GM06990 (cell line): Measurements from ENCODE around the gene ARHGAP25.

Experiments
- DNase-seq: peaks from one replicate; pipeline ENCODE4 v3.0.0-alpha.2; 2011; ENCODE audit not compliant: insufficient read length; ENCODE audit errors: extremely low read depth
- H3K27me3 ChIP-seq: replicated peaks from 2 replicates; pipeline ENCODE4 v1.6.0; 2011; ENCODE audit warnings: low read length; ENCODE audit not compliant: control insufficient read depth, insufficient read depth
- H3K36me3 ChIP-seq: 2 replicates; pipeline ENCODE4 v1.5.1; 2011; ENCODE audit warnings: low read length; ENCODE audit not compliant: control insufficient read depth, insufficient read depth
- H3K4me3 ChIP-seq: replicated peaks from 2 replicates; pipeline ENCODE4 v1.5.1; 2011; ENCODE audit warnings: low read depth, mild to moderate bottlenecking, control low read depth, low read length
- TF ChIP-seq, protein P1 (sequence below): IDR thresholded peaks from 2 replicates; pipeline ENCODE4 v1.5.1; 2011; ENCODE audit warnings: low read length, control low read depth, mild to moderate bottlenecking, inconsistent platforms; ENCODE audit not compliant: insufficient read depth, poor library complexity, severe bottlenecking

ARHGAP25 gene

DNA sequence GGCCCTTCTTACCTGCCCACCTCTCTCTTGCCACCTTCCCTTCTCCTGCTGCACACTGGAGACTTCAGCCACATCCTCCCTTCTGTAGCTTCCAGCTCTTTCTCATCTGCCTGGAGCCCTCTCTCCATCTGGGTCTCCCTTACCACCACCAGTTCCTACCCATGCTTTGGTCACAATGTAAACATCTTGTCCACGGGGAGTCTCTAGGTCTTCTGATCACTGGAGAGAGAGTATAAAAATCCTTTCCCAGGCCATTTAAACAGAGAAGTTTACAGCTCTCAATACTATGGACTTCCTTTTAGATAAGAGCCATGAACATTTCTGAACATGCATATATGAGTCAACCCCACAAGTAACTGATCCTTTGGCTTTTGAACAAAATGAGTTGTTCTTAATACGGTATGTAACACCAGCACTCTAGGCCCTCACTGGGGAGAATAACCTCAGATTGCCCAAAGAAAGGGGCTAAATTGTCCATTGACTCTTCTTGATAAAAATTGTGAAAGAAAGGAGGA lies 5.8 kb downstream of the ARHGAP25 start:
- no peak for DNase-seq
- no peaks in the 10 kb centered on the region for H3K36me3 ChIP-seq
- TF ChIP-seq, protein P1, sequence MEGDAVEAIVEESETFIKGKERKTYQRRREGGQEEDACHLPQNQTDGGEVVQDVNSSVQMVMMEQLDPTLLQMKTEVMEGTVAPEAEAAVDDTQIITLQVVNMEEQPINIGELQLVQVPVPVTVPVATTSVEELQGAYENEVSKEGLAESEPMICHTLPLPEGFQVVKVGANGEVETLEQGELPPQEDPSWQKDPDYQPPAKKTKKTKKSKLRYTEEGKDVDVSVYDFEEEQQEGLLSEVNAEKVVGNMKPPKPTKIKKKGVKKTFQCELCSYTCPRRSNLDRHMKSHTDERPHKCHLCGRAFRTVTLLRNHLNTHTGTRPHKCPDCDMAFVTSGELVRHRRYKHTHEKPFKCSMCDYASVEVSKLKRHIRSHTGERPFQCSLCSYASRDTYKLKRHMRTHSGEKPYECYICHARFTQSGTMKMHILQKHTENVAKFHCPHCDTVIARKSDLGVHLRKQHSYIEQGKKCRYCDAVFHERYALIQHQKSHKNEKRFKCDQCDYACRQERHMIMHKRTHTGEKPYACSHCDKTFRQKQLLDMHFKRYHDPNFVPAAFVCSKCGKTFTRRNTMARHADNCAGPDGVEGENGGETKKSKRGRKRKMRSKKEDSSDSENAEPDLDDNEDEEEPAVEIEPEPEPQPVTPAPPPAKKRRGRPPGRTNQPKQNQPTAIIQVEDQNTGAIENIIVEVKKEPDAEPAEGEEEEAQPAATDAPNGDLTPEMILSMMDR, result no peak
- no peak overlapping the region for H3K4me3 ChIP-seq
- no peaks in the 10 kb centered on the region for H3K27me3 ChIP-seq

GRCh38 chr2:68741238-68741637 lies 6.6 kb downstream of the ARHGAP25 start:
- Histone ChIP-seq H3K4me3 (no peak overlapping the region), H3K27me3 (no peaks in the 10 kb centered on the region), H3K36me3 (no peaks in the 10 kb centered on the region)
- no peak for DNase-seq
- TF ChIP-seq, protein P1, result no peak

- no peak for DNase-seq
- H3K27me3 ChIP-seq, result no peaks in the 10 kb centered on the region
- H3K36me3 ChIP-seq, result no peaks in the 10 kb centered on the region
- H3K4me3 ChIP-seq, result 0 out of 2 replicates have a peak overlapping the region, but pooled peaks have one; percentile 5
- TF ChIP-seq, protein P1, result no peak
Observed at GRCh38 chr2:68741805-68742306, 7.2 kb downstream of the ARHGAP25 start.

DNA sequence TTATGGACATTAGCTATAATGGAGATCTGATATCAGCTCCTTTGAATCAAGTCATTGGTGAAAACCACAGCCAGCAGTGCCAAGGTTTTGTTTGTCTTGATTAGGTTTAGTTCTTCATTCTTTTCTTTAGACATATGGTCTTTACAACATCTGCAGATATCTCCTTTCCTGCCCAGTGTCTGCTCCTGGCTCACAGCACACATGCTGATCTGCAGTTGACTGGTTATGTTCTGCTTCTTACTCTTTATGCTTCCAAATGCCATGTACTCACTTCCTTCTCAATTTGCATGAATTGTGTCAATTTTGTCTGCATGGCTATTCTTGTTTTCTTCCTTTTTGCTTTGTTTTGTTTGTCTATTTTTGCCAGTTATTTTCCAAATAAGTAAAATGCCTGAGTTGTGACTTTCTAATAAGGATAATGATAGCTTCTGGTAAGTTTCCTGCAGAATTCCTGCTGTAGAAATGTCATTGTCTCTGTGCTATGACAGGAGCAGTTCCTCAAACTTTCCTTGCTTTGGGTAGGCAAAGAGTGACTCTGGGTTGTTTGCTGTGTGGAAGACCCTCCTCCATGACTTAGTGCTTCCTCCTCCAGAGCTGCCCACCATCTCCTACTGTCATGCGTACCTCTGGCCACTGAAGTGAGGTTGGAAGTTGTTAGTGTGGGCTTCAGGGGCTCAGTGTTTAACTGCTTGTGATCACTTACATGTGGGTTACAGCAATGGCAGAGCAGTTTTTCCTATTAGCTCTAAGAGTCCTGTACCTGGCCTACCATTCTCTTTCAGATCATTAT lies 8.2 kb downstream of the ARHGAP25 start:
- DNase-seq, result no peak
- Histone ChIP-seq H3K27me3 (no peaks in the 10 kb centered on the region), H3K36me3 (no peaks in the 10 kb centered on the region), H3K4me3 (no peak overlapping the region)
- TF ChIP-seq, protein P1, result no peak

DNA sequence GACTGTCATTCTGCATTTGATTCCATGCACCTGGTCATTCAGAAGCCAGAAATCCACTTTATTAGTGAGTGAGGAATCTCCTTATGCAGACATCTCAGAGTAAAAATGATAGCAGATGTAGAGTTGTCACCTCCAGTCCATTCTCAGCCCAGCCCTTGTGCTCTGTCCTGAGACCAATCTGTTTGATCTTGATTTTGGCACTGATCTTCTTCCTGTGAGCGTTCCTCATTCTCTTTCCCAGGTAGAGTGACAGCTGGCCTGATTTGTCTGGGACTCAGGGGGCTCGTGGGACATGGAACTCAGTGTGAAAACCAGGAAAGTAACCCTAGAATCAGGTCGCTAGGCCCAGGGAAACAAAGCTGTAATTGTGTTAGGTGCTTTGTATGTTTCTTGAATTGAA lies 8.9 kb downstream of the ARHGAP25 start:
- Histone ChIP-seq H3K4me3 (no peak overlapping the region), H3K27me3 (no peaks in the 10 kb centered on the region), H3K36me3 (no peaks in the 10 kb centered on the region)
- DNase-seq, result no peak
- TF ChIP-seq, protein P1, result no peak
